ENCODE results near the gene SYMPK.

GRCh38 chr19:45817725-45818301 lies 45.1 kb downstream of the SYMPK start:
- no peak for TF ChIP-seq CTCF (IDR thresholded peaks at IDR 0.05)
- no peak for TF ChIP-seq POLR2A (IDR thresholded peaks at IDR 0.05)
- no peak for TF ChIP-seq EP300 (IDR thresholded peaks at IDR 0.05)
